ENCODE measurements around the gene KDM2A.

GRCh38 chr11:67083786-67084366 is 35.2 kb upstream of the KDM2A start:
- TF ChIP-seq CTCF (tag by site-specific recombination; IDR thresholded peaks at IDR 0.05) (no peak), GLIS2 (tag by site-specific recombination; IDR thresholded peaks at IDR 0.05) (no peak)
